Kidney glomerular epithelial cell (primary cell): ENCODE data around the gene SH3BGRL2.
A peak's percentile ranks its signal among the peaks of the same experiment; 100 is the strongest.

ENCODE experiments used
- DNase-seq: peaks from one replicate; lab custom pipeline; 2025; lab: John Stamatoyannopoulos, UW

Gene SH3BGRL2

GRCh38 chr6:79699606-79700005, 68.5 kb downstream of the SH3BGRL2 start:
- no peak for DNase-seq

GRCh38 chr6:79702691-79703090, 71.6 kb downstream of the SH3BGRL2 start:
- DNase-seq = no peak

- DNase-seq = no peak
These were observed 73.1 kb downstream of the SH3BGRL2 start for GRCh38 chr6:79704200-79704599.

- no peak for DNase-seq
These were observed 74.4 kb downstream of the SH3BGRL2 start for GRCh38 chr6:79705456-79705995.

GRCh38 chr6:79706527-79706926, 75.4 kb downstream of the SH3BGRL2 start:
- no peak for DNase-seq

- DNase-seq = no peak
These were observed 76.5 kb downstream of the SH3BGRL2 start for GRCh38 chr6:79707621-79708020.

- DNase-seq = no peak
These were observed 77.1 kb downstream of the SH3BGRL2 start for GRCh38 chr6:79708095-79708791.

- DNase-seq = no peak
These were observed 79.0 kb downstream of the SH3BGRL2 start for GRCh38 chr6:79710127-79710526.

- DNase-seq = no peak
These were observed 80.0 kb downstream of the SH3BGRL2 start for GRCh38 chr6:79711167-79711566.

GRCh38 chr6:79712144-79712543, 81.0 kb downstream of the SH3BGRL2 start:
- DNase-seq = no peak

DNA sequence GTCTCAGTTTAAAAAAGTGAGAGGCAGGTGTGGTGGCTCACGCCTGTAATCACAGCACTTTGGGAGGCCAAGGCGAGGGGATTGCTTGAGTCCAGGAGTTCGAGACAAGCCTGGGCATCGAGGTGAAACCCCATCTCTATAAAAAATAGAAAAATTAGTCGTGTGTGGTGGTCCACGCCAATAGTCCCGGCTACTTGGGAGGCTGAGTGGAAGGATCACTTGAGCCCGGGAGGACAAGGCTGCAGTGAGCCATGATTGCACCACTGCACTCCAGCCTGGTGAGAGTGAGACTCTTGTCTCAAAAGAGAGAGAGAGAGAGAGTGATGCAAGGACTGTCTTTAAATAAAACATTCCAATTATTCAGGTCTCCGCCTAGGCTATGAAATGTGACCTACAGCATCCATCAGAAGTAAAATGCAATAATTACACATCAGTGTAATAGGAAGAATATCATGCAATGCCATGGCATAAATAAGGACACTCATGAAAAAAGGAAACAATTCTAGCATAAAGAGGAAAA, 81.5 kb downstream of the SH3BGRL2 start:
- DNase-seq = no peak

GRCh38 chr6:79713701-79714322, 82.7 kb downstream of the SH3BGRL2 start:
- peak; percentile 28 for DNase-seq

DNA sequence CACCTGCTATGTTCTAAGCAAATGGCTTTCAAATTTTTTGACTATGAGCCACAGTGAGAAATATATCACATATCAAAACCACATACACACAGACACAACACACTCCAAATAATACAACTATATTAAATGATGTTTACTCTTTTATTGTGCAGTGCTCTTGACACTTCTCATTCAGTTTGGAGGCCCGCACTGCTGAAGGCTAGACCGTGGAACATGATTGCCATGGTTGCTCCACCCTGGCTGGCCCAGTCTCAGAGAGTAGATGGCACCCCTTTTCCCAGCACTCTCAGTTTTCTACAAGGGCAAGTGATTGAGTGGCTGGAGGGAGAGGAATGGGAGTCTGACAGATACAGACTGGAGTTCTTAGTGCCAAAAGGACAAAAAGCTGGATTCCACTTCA, 86.9 kb downstream of the SH3BGRL2 start:
- DNase-seq = no peak

- no peak for DNase-seq
These were observed 87.5 kb downstream of the SH3BGRL2 start for GRCh38 chr6:79718509-79719247.

- no peak for DNase-seq
These were observed 88.3 kb downstream of the SH3BGRL2 start for GRCh38 chr6:79719248-79719960.

DNA sequence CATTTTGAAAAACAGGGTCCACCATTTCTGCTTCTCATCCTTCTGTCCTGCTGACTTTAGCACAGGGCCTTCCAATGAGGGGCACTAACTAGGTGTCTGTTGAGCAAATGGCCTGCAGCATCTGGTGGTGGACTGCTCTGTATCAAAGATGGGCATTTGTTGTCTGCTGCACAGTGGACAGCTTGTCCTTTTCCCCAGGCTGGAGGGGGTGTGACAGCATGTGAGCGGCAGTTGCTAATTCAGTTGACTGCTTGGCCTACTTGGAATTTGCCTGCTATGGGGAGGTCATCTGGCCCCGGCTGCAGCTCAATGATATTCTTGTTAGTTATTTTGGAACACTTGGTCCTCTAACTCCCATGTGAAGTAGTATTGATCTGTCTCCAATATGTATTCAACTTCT, 93.7 kb downstream of the SH3BGRL2 start:
- no peak for DNase-seq

GRCh38 chr6:79731471-79731870, 100.3 kb downstream of the SH3BGRL2 start:
- DNase-seq = no peak

DNA sequence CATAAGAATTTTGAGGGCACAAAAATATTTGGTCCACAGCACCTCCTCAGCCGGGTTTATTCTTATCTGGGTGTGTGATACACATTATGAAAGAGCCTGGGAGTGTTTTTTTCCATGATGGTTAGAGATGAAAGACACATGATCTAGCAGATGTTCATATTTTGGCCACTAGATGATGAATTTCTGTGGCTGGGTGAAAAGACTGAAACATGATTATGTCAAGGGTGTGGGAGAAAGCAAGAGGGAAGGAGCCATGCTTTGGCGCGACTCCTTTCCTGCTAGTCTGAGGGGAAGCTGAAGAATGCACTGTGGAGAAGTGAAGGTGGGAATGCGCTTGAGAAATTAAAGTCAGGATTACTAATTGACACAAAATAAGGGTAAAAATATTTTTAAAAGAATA, 102.3 kb downstream of the SH3BGRL2 start:
- DNase-seq = no peak

DNA sequence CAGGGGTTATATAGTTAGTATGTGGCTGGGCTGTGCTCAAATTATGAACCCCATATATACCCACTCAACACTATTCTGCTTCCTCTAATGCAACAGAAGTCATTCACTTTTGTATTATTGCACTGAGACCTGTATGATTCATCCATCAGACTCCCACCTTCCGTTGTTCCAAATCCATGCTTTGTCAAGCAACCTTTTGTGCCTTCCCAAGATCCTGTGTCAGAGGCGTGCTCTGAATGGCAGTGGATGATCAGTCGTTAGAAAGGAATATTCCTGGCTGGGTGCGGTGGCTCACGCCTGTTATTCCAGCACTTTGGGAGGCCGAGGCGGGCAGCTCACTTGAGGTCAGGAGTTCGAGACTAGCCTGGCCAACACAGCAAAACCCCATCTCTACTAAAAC, 103.2 kb downstream of the SH3BGRL2 start:
- no peak for DNase-seq

GRCh38 chr6:79735183-79735582, 104.1 kb downstream of the SH3BGRL2 start:
- DNase-seq = no peak

DNA sequence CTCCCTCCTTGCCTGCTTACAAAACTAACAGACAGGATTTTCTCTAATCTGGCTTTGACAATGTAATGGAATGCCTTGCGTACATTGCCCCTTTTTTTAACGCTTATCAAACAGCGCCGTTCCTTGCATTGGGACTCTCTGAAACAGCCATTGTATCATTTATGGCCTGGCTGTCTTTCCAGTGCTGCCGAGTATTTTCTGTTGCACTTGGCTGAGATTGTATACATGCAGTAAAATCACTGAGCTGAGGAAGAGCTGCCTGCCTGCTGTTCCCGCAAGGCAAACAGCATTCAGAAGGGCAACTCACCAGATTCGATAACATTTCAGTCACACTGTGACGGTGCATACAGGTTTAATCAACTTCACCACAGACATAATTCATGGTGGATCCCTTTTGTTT, 106.0 kb downstream of the SH3BGRL2 start:
- DNase-seq = peak; percentile 19

DNA sequence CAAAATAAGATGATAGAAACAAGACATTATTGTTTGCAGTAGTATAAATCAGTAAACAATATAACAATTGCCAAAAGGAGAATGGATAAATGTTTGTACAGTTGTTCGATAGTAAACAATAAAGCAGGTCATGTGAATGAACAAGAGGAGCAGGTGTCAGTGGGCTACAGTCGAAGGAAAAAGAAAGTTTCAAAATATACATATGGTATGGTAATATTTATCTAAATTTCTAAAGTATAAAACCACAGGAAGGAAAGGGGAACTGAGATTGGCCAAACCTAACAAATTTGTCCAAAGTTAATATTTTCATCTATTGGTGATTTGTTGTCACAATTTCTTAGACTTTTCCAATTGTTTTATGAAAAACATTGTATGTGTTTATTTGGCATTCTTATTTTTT, 110.9 kb downstream of the SH3BGRL2 start:
- DNase-seq = no peak
